MM.1S (cell line): Measurements from ENCODE around the gene FAM200B.

Experiments
- CTCF ChIP-seq: fragments of 300-600 bp; sonication (generic); IDR thresholded peaks from 2 replicates; pipeline ENCODE4 v1.5.1; 2016; ENCODE audit warnings: antibody characterized with exemption, low read length, mixed read lengths
- EZH2 ChIP-seq: fragments of 300-600 bp; sonication (generic); optimal IDR thresholded peaks from 2 replicates; pipeline ENCODE3; 2017; ENCODE audit warnings: low read depth, mild to moderate bottlenecking, antibody characterized with exemption, low read length, mixed read lengths
- EZH2phosphoT487 ChIP-seq: fragments of 300-600 bp; sonication (generic); IDR thresholded peaks from 2 replicates; pipeline ENCODE4 v1.6.1; 2018; ENCODE audit warnings: antibody characterized with exemption, low read length

GRCh38 chr4:15674046-15674445 lies 7.6 kb upstream of the FAM200B start:
- TF ChIP-seq EZH2phosphoT487 (no peak), CTCF (no peak), EZH2 (no peak)
